ENCODE results near the gene HEG1. TPM values are rescaled to one million over a fixed set of nuclear protein-coding genes. Genes with fewer than 3 reads are reported as not detected.

The HEG1 gene
- total and polyA plus RNA-seq, 2 of the 8 experiments (the other 6 are each of a cell fraction or from before 2014, with no cell fraction given): 5.3 to 9.7 TPM

DNA sequence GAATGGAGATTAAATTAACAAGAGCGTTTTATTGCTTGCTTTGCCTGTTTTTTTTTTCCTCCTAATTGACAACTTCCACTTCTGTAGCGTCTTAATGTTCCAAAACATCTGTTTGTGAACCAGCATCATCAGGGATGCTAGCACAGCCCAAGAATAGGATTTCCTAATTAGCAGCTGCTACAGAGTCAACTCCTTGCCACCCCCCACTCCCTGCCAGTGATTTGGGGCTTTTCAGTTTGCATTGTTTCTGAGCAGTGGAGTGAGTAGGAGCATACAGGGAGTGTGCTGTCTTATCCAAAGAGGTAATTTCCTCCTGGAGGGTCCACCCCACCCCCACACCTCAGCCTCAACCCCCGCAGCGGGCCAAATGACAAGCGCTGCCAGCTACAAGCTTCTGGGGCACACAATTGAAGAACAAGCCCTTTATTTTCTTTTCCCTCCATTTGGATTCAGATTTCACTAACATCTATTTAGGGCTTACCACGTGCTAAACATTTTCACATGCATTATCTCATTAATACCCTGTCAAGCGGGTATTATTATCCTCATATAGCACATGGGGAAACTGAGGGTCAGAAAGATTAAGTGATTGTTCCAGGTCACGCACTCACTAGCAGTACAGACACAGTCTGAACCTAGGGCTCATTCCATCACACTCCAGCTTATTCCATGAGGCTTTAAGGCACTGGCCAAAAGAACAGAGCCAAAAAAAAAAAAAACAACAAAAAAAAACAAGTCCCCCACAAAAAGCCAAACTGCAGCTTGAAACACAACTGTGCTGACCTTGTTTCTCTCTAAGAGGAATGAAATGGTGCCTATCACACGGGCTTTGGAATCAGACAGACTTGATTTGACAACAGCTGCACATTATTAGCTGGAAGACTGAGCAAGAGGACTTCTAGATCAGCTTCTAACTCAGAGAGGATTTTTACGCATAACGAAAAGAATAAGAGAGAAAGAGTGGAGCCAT is 16.4 kb downstream of the HEG1 start (continued):
- TF ChIP-seq, protein P1, sequence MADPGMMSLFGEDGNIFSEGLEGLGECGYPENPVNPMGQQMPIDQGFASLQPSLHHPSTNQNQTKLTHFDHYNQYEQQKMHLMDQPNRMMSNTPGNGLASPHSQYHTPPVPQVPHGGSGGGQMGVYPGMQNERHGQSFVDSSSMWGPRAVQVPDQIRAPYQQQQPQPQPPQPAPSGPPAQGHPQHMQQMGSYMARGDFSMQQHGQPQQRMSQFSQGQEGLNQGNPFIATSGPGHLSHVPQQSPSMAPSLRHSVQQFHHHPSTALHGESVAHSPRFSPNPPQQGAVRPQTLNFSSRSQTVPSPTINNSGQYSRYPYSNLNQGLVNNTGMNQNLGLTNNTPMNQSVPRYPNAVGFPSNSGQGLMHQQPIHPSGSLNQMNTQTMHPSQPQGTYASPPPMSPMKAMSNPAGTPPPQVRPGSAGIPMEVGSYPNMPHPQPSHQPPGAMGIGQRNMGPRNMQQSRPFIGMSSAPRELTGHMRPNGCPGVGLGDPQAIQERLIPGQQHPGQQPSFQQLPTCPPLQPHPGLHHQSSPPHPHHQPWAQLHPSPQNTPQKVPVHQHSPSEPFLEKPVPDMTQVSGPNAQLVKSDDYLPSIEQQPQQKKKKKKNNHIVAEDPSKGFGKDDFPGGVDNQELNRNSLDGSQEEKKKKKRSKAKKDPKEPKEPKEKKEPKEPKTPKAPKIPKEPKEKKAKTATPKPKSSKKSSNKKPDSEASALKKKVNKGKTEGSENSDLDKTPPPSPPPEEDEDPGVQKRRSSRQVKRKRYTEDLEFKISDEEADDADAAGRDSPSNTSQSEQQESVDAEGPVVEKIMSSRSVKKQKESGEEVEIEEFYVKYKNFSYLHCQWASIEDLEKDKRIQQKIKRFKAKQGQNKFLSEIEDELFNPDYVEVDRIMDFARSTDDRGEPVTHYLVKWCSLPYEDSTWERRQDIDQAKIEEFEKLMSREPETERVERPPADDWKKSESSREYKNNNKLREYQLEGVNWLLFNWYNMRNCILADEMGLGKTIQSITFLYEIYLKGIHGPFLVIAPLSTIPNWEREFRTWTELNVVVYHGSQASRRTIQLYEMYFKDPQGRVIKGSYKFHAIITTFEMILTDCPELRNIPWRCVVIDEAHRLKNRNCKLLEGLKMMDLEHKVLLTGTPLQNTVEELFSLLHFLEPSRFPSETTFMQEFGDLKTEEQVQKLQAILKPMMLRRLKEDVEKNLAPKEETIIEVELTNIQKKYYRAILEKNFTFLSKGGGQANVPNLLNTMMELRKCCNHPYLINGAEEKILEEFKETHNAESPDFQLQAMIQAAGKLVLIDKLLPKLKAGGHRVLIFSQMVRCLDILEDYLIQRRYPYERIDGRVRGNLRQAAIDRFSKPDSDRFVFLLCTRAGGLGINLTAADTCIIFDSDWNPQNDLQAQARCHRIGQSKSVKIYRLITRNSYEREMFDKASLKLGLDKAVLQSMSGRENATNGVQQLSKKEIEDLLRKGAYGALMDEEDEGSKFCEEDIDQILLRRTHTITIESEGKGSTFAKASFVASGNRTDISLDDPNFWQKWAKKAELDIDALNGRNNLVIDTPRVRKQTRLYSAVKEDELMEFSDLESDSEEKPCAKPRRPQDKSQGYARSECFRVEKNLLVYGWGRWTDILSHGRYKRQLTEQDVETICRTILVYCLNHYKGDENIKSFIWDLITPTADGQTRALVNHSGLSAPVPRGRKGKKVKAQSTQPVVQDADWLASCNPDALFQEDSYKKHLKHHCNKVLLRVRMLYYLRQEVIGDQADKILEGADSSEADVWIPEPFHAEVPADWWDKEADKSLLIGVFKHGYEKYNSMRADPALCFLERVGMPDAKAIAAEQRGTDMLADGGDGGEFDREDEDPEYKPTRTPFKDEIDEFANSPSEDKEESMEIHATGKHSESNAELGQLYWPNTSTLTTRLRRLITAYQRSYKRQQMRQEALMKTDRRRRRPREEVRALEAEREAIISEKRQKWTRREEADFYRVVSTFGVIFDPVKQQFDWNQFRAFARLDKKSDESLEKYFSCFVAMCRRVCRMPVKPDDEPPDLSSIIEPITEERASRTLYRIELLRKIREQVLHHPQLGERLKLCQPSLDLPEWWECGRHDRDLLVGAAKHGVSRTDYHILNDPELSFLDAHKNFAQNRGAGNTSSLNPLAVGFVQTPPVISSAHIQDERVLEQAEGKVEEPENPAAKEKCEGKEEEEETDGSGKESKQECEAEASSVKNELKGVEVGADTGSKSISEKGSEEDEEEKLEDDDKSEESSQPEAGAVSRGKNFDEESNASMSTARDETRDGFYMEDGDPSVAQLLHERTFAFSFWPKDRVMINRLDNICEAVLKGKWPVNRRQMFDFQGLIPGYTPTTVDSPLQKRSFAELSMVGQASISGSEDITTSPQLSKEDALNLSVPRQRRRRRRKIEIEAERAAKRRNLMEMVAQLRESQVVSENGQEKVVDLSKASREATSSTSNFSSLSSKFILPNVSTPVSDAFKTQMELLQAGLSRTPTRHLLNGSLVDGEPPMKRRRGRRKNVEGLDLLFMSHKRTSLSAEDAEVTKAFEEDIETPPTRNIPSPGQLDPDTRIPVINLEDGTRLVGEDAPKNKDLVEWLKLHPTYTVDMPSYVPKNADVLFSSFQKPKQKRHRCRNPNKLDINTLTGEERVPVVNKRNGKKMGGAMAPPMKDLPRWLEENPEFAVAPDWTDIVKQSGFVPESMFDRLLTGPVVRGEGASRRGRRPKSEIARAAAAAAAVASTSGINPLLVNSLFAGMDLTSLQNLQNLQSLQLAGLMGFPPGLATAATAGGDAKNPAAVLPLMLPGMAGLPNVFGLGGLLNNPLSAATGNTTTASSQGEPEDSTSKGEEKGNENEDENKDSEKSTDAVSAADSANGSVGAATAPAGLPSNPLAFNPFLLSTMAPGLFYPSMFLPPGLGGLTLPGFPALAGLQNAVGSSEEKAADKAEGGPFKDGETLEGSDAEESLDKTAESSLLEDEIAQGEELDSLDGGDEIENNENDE (IDR thresholded peaks at IDR 0.05; ENCODE audit: insufficient replicate concordance, low read length): no peak
- TF ChIP-seq EP300 (IDR thresholded peaks at IDR 0.05; ENCODE audit: borderline replicate concordance in 1 of 2, low read depth in 2 of 2, low read length in 2 of 2) (no peak), SIRT6 (IDR thresholded peaks at IDR 0.05; ENCODE audit: low read length) (no peak), PHF8 (conservative IDR thresholded peaks at IDR 0.05; ENCODE audit: low read depth, low read length) (no peak), EZH2 (IDR thresholded peaks at IDR 0.05; ENCODE audit: low read depth, low read length, severe bottlenecking) (no peak), GABPA (IDR thresholded peaks at IDR 0.05; ENCODE audit: borderline replicate concordance, insufficient read depth, low read length) (no peak), BACH1 (IDR thresholded peaks at IDR 0.05; ENCODE audit: low read length) (no peak), ASH2L (IDR thresholded peaks at IDR 0.05; ENCODE audit: low read length) (no peak)

Measured in H1 (cell line).